Neural cell (in vitro differentiated cells): ENCODE measurements around the gene RELT. TPM values are rescaled to one million over a fixed set of nuclear protein-coding genes. Genes with fewer than 3 reads are reported as not detected.

Experiments used
- H2AFZ ChIP-seq: fragments of 200-600, 300-800 bp; sonication (generic), shearing (Covaris generic); 2 replicates; pipeline ENCODE4 v1.6.0; 2014; ENCODE audit warnings: low read depth, mild to moderate bottlenecking, antibody characterized with exemption, low read length, moderate library complexity
- H3F3A ChIP-seq: fragments of 200-600 bp; shearing (Covaris generic); 2 replicates; pipeline ENCODE4 v1.6.1; 2016; ENCODE audit warnings: mild to moderate bottlenecking, moderate library complexity, mixed read lengths, antibody characterized with exemption, low read length; ENCODE audit not compliant: insufficient read depth, poor library complexity, severe bottlenecking
- H3K27ac ChIP-seq: fragments of 200-600, 300-800 bp; sonication (generic), shearing (Covaris generic); 2 replicates; pipeline ENCODE4 v1.5.1; 2014; ENCODE audit warnings: mild to moderate bottlenecking, low read length, moderate library complexity
- H3K27me3 ChIP-seq: fragments of 300-800, 200-600 bp; sonication (generic), shearing (Covaris generic); 2 replicates; pipeline ENCODE4 v1.6.0; 2014; ENCODE audit warnings: mild to moderate bottlenecking, low read depth, low read length, moderate library complexity; ENCODE audit not compliant: insufficient read depth
- H3K36me3 ChIP-seq: fragments of 300-800, 200-600 bp; sonication (generic), shearing (Covaris generic); 2 replicates; pipeline ENCODE4 v1.5.1; 2014; ENCODE audit warnings: mild to moderate bottlenecking, antibody characterized with exemption, low read length, moderate library complexity; ENCODE audit not compliant: insufficient read depth
- H3K4me2 ChIP-seq: fragments of 300-800, 200-600 bp; sonication (generic), shearing (Covaris generic); 2 replicates; pipeline ENCODE4 v1.6.0; 2014; ENCODE audit warnings: mild to moderate bottlenecking, low read length
- H3K4me3 ChIP-seq: fragments of 300-800, 200-600 bp; sonication (generic), shearing (Covaris generic); 2 replicates; pipeline ENCODE4 v1.5.1; 2014; ENCODE audit warnings: mild to moderate bottlenecking, low read length, moderate library complexity
- H3K79me2 ChIP-seq: fragments of 200-600 bp; shearing (Covaris generic); replicated peaks from 2 replicates; pipeline ENCODE4 v1.6.0; 2014; ENCODE audit warnings: mild to moderate bottlenecking, low read length, moderate library complexity; ENCODE audit not compliant: insufficient read depth
- H3K9ac ChIP-seq: fragments of 300-800, 200-600 bp; sonication (generic), shearing (Covaris generic); 2 replicates; pipeline ENCODE4 v1.6.1; 2016; ENCODE audit warnings: mild to moderate bottlenecking, low read length, mixed read lengths
- H3K9me2 ChIP-seq: fragments of 200-600 bp; shearing (Covaris generic); 2 replicates; pipeline ENCODE4 v1.6.1; 2016; ENCODE audit warnings: mild to moderate bottlenecking, low read length, mixed read lengths; ENCODE audit not compliant: insufficient read depth
- H3K9me3 ChIP-seq: fragments of 200-600, 300-800 bp; sonication (generic), shearing (Covaris generic); 2 replicates; pipeline ENCODE4 v1.6.1; 2016; ENCODE audit warnings: mild to moderate bottlenecking, mixed run types, low read length, moderate library complexity, mixed read lengths
- H4K20me1 ChIP-seq: fragments of 200-600 bp; shearing (Covaris generic); 2 replicates; pipeline ENCODE4 v1.6.1; 2016; ENCODE audit warnings: mild to moderate bottlenecking, mixed run types; ENCODE audit not compliant: insufficient read depth
- EZH2 ChIP-seq: fragments of 200-600, 300-800 bp; shearing (Covaris generic), sonication (generic); IDR thresholded peaks from 2 replicates; pipeline ENCODE4 v1.6.1; 2014; ENCODE audit warnings: antibody characterized with exemption, low read length, borderline replicate concordance, mild to moderate bottlenecking; ENCODE audit not compliant: insufficient read depth, poor library complexity, severe bottlenecking
- RAD21 ChIP-seq: fragments of 450-650 bp; conservative IDR thresholded peaks from 2 replicates; pipeline ENCODE4 v1.6.1; 2014; ENCODE audit warnings: antibody characterized with exemption, mild to moderate bottlenecking, moderate library complexity
- SMC3 ChIP-seq: fragments of 450-650 bp; conservative IDR thresholded peaks from 2 replicates; pipeline ENCODE4 v1.6.1; 2014; ENCODE audit warnings: antibody characterized with exemption, mild to moderate bottlenecking, moderate library complexity; ENCODE audit not compliant: poor library complexity
- TAF1 ChIP-seq: IDR thresholded peaks from 2 replicates; pipeline ENCODE4 v1.6.1; 2012; ENCODE audit warnings: low read depth
- polyA plus RNA-seq: library from polyadenylated mRNA; depleted of rRNA; stranded (reverse); fragments of >200 nt; gene quantifications from 2 replicates; pipeline ENCODE4 v1.2.3, GENCODE V29; 2014
- TF ChIP-seq, protein P1 (sequence below): fragments of 450-650 bp; IDR thresholded peaks from 2 replicates; pipeline ENCODE4 v1.5.1; 2014; ENCODE audit warnings: antibody characterized with exemption, mild to moderate bottlenecking, moderate library complexity; ENCODE audit not compliant: poor library complexity, severe bottlenecking
- TF ChIP-seq, protein P2 (sequence below): IDR thresholded peaks from 2 replicates; pipeline ENCODE4 v1.6.1; 2012; ENCODE audit warnings: borderline replicate concordance

Gene RELT
- polyA plus RNA-seq, 1 donor from 2014 or later = 12.4 TPM

DNA sequence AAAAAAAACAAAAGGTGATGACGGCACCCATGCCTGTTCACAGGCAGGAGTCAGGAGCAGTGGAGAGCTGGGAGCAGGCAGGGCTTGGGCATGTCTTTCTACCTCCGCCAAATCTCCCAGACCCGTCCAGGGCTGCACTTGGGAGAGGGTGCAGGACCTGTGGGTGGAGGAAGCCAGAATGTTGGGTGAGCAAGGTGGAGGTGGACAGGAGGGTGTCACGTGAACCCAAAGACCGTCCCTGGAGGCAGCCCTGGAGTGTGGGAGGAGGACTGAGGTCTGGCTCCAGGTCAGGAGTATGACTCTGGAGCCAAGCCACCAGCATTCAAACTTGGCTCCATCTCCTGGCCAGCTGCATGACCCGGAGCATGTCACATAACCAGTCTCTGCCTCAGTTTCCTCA is 26.6 kb upstream of the RELT start:
- H3K4me3 ChIP-seq = no peak overlapping the region
- no peaks in the 10 kb centered on the region for H3K9me2 ChIP-seq
- H3K27ac ChIP-seq = no peak overlapping the region
- H3K9me3 ChIP-seq = no peaks in the 10 kb centered on the region
- no peaks in the 10 kb centered on the region for H3K79me2 ChIP-seq
- no peaks in the 10 kb centered on the region for H3F3A ChIP-seq
- no peaks in the 10 kb centered on the region for H4K20me1 ChIP-seq
- H3K36me3 ChIP-seq = no peaks in the 10 kb centered on the region
- no peak overlapping the region for H3K9ac ChIP-seq
- no peaks in the 10 kb centered on the region for H3K27me3 ChIP-seq
- H3K4me2 ChIP-seq = no peak overlapping the region
- H2AFZ ChIP-seq = no peak overlapping the region
- TF ChIP-seq, protein P1, sequence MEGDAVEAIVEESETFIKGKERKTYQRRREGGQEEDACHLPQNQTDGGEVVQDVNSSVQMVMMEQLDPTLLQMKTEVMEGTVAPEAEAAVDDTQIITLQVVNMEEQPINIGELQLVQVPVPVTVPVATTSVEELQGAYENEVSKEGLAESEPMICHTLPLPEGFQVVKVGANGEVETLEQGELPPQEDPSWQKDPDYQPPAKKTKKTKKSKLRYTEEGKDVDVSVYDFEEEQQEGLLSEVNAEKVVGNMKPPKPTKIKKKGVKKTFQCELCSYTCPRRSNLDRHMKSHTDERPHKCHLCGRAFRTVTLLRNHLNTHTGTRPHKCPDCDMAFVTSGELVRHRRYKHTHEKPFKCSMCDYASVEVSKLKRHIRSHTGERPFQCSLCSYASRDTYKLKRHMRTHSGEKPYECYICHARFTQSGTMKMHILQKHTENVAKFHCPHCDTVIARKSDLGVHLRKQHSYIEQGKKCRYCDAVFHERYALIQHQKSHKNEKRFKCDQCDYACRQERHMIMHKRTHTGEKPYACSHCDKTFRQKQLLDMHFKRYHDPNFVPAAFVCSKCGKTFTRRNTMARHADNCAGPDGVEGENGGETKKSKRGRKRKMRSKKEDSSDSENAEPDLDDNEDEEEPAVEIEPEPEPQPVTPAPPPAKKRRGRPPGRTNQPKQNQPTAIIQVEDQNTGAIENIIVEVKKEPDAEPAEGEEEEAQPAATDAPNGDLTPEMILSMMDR = no peak
- TF ChIP-seq SMC3 (no peak), RAD21 (no peak), EZH2 (no peak)
- TF ChIP-seq, protein P2, sequence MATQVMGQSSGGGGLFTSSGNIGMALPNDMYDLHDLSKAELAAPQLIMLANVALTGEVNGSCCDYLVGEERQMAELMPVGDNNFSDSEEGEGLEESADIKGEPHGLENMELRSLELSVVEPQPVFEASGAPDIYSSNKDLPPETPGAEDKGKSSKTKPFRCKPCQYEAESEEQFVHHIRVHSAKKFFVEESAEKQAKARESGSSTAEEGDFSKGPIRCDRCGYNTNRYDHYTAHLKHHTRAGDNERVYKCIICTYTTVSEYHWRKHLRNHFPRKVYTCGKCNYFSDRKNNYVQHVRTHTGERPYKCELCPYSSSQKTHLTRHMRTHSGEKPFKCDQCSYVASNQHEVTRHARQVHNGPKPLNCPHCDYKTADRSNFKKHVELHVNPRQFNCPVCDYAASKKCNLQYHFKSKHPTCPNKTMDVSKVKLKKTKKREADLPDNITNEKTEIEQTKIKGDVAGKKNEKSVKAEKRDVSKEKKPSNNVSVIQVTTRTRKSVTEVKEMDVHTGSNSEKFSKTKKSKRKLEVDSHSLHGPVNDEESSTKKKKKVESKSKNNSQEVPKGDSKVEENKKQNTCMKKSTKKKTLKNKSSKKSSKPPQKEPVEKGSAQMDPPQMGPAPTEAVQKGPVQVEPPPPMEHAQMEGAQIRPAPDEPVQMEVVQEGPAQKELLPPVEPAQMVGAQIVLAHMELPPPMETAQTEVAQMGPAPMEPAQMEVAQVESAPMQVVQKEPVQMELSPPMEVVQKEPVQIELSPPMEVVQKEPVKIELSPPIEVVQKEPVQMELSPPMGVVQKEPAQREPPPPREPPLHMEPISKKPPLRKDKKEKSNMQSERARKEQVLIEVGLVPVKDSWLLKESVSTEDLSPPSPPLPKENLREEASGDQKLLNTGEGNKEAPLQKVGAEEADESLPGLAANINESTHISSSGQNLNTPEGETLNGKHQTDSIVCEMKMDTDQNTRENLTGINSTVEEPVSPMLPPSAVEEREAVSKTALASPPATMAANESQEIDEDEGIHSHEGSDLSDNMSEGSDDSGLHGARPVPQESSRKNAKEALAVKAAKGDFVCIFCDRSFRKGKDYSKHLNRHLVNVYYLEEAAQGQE = no peak

DNA sequence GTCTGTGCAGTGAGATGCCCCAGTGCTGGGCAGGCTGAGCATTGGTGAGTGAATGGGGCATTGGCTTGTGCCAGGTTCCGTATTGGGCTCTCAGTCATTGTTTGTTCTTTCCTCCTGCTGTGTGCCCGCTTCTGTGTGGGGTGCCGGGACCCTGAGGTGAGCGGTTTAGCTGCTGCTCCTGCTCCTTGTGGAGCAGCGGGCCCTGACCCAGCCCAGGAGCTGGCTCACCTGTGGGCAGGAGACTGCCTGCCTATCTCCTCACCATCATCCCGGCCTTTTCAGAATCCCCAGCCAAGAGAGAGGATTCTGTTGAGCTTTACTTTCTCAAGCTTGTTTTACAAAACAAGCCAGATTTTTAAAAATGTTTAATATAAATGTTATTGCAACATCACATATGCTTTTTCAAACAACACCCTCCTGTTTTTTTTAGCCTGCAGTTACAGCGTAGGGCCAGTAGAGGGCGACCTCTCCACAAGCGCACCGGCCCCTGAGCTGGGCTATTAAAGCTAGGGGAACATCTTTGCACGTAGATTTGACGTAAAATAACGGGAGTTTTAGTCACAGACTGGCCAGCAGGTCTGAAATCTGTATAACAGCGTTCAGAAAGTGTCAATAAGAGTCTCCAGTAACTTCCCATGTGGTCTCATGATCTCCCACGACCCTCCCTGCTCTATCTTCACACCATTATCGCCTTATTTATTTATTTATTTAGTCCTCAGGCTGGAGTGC is 25.1 kb upstream of the RELT start:
- Histone ChIP-seq H3K27ac (no peak overlapping the region), H3K9me2 (no peaks in the 10 kb centered on the region), H4K20me1 (no peaks in the 10 kb centered on the region), H3F3A (no peaks in the 10 kb centered on the region), H2AFZ (no peak overlapping the region), H3K36me3 (no peaks in the 10 kb centered on the region), H3K79me2 (no peaks in the 10 kb centered on the region), H3K4me3 (no peak overlapping the region), H3K9ac (no peak overlapping the region), H3K9me3 (no peaks in the 10 kb centered on the region), H3K27me3 (no peaks in the 10 kb centered on the region), H3K4me2 (no peak overlapping the region)
- TF ChIP-seq, protein P1 = peak; percentile 95
- TF ChIP-seq RAD21 = peak; percentile 84
- peak; percentile 88 for TF ChIP-seq SMC3
- no peak for TF ChIP-seq EZH2
- no peak for TF ChIP-seq TAF1
